HEK293 (cell line): ENCODE measurements around the gene CLDND1.

Experiments
- CTCF ChIA-PET: fragments of 350-600 bp; formaldehyde crosslinking; extraction: SDS; loops from one replicate; lab custom pipeline; 2021; ENCODE audit warnings: antibody characterized with exemption; lab: Yijun Ruan, JAX
- POLR2A ChIA-PET: fragments of 300-600 bp; formaldehyde crosslinking; extraction: SDS; loops from one replicate; lab custom pipeline; 2020; ENCODE audit warnings: antibody characterized with exemption, inconsistent platforms; lab: Yijun Ruan, JAX
- H3K27ac ChIP-seq: fragments of 200-500 bp; sonication (Bioruptor generic); 2 replicates; pipeline ENCODE4 v1.5.1; 2014; ENCODE audit warnings: low read depth, low read length, control low read depth, inconsistent platforms; ENCODE audit errors: extremely low read depth
- H3K36me3 ChIP-seq, 2 experiments: fragments of 200-500 bp in 1 of 2; sonication (Bioruptor generic) in 1 of 2; 1 replicate in 1 of 2; 2 replicates in 1 of 2; pipeline ENCODE4 v1.5.1; 2014 to 2017; ENCODE audit warnings: inconsistent platforms in 2 of 2, low read length in 2 of 2; ENCODE audit not compliant: control insufficient read depth in 2 of 2, insufficient read depth in 1 of 2
- H3K4me1 ChIP-seq: fragments of 200-500 bp; sonication (Bioruptor generic); 2 replicates; pipeline ENCODE4 v1.5.1; 2014; ENCODE audit warnings: mild to moderate bottlenecking, low read length, inconsistent platforms; ENCODE audit not compliant: control insufficient read depth, insufficient read depth
- H3K4me3 ChIP-seq: 2 replicates; pipeline ENCODE4 v1.5.1; 2011; ENCODE audit warnings: low read depth, mild to moderate bottlenecking, control low read depth, low read length, moderate library complexity
- H3K9me3 ChIP-seq: fragments of 200-500 bp; sonication (Bioruptor generic); 2 replicates; pipeline ENCODE4 v1.5.1; 2014; ENCODE audit warnings: low read depth, low read length, inconsistent platforms; ENCODE audit not compliant: control insufficient read depth, insufficient read depth
- ATF2 ChIP-seq: fragments of 450-650 bp; formaldehyde crosslinking; IDR thresholded peaks from 2 replicates; pipeline ENCODE4 v1.5.1; 2016; ENCODE audit warnings: missing biosample characterization, missing genetic modification characterization, low read depth
- GLI4 ChIP-seq: fragments of 450-650 bp; formaldehyde crosslinking; IDR thresholded peaks from 2 replicates; pipeline ENCODE4 v1.5.1; 2016; ENCODE audit warnings: missing biosample characterization, missing genetic modification characterization
- OSR2 ChIP-seq: fragments of 450-650 bp; formaldehyde crosslinking; IDR thresholded peaks from 2 replicates; pipeline ENCODE4 v1.5.1; 2016; ENCODE audit warnings: missing biosample characterization, missing genetic modification characterization
- PRDM10 ChIP-seq: fragments of 450-650 bp; formaldehyde crosslinking; IDR thresholded peaks from 2 replicates; pipeline ENCODE4 v1.5.1; 2016; ENCODE audit warnings: missing biosample characterization, missing genetic modification characterization
- PRDM2 ChIP-seq: fragments of 450-650 bp; formaldehyde crosslinking; IDR thresholded peaks from 2 replicates; pipeline ENCODE4 v1.5.1; 2016; ENCODE audit warnings: missing biosample characterization, missing genetic modification characterization, borderline replicate concordance
- PRDM4 ChIP-seq: fragments of 450-650 bp; formaldehyde crosslinking; IDR thresholded peaks from 2 replicates; pipeline ENCODE4 v1.5.1; 2017; ENCODE audit warnings: missing biosample characterization, missing genetic modification characterization
- SP2 ChIP-seq: fragments of 450-650 bp; formaldehyde crosslinking; IDR thresholded peaks from 2 replicates; pipeline ENCODE4 v1.5.1; 2016; ENCODE audit warnings: missing biosample characterization, missing genetic modification characterization
- ZBTB44 ChIP-seq: fragments of 450-650 bp; IDR thresholded peaks from 2 replicates; pipeline ENCODE4 v1.5.1; 2018; ENCODE audit warnings: missing biosample characterization, mild to moderate bottlenecking, missing genetic modification characterization
- ZFP37 ChIP-seq: fragments of 450-650 bp; formaldehyde crosslinking; IDR thresholded peaks from 2 replicates; pipeline ENCODE4 v1.5.1; 2016; ENCODE audit warnings: missing biosample characterization, missing genetic modification characterization
- ZNF202 ChIP-seq: fragments of 450-650 bp; formaldehyde crosslinking; IDR thresholded peaks from 2 replicates; pipeline ENCODE4 v1.5.1; 2016; ENCODE audit warnings: missing biosample characterization, missing genetic modification characterization, borderline replicate concordance
- ZNF362 ChIP-seq: fragments of 450-650 bp; formaldehyde crosslinking; IDR thresholded peaks from 2 replicates; pipeline ENCODE4 v1.5.1; 2016; ENCODE audit warnings: missing biosample characterization, missing genetic modification characterization
- ZNF560 ChIP-seq: fragments of 450-650 bp; formaldehyde crosslinking; IDR thresholded peaks from 2 replicates; pipeline ENCODE4 v1.5.1; 2017; ENCODE audit warnings: missing biosample characterization, missing genetic modification characterization, borderline replicate concordance
- ZNF623 ChIP-seq: fragments of 450-650 bp; formaldehyde crosslinking; IDR thresholded peaks from 2 replicates; pipeline ENCODE4 v1.5.1; 2016; ENCODE audit warnings: missing biosample characterization, missing genetic modification characterization
- ZNF707 ChIP-seq: fragments of 450-650 bp; formaldehyde crosslinking; IDR thresholded peaks from 2 replicates; pipeline ENCODE4 v1.5.1; 2016; ENCODE audit warnings: missing biosample characterization, missing genetic modification characterization
- ZSCAN23 ChIP-seq: fragments of 450-650 bp; formaldehyde crosslinking; IDR thresholded peaks from 2 replicates; pipeline ENCODE4 v1.5.1; 2016; ENCODE audit warnings: missing biosample characterization, missing genetic modification characterization

CLDND1 gene

GRCh38 chr3:98483626-98484025 lies 39.1 kb downstream of the CLDND1 start:
- H3K4me3 ChIP-seq: no peak overlapping the region
- POLR2A ChIA-PET: no interaction called here

GRCh38 chr3:98482717-98483482 lies 39.8 kb downstream of the CLDND1 start:
- POLR2A ChIA-PET: interaction anchor here (1.2 kb wide), 1 partner anchor 40 kb away, joined by 3 read pairs; the partner anchor contains the start of gene CLDND1
- Histone ChIP-seq H3K4me1 (peaks cover 2% of the 10 kb centered on the region; the same call in 1 of the 2 replicates), H3K4me3 (no peak overlapping the region), H3K36me3 (no peaks in the 10 kb centered on the region), H3K27ac (no peak overlapping the region), H3K9me3 (no peaks in the 10 kb centered on the region)
- CTCF ChIA-PET: no interaction called here
- no peak for TF ChIP-seq SP2 (tag by site-specific recombination)
- no peak for TF ChIP-seq PRDM2
- peak; percentile 94 for TF ChIP-seq PRDM10 (tag by site-specific recombination)
- peak; percentile 95 for TF ChIP-seq PRDM4
- no peak for TF ChIP-seq ZNF202 (tag by site-specific recombination)
- TF ChIP-seq ZNF707 (tag by site-specific recombination): no peak
- TF ChIP-seq ZNF623 (tag by site-specific recombination): no peak
- TF ChIP-seq ZNF362 (tag by site-specific recombination): no peak
- TF ChIP-seq ZNF560 (tag by site-specific recombination): no peak
- TF ChIP-seq ZFP37 (tag by site-specific recombination): no peak
- TF ChIP-seq ATF2 (tag by site-specific recombination): no peak
- TF ChIP-seq OSR2 (tag by site-specific recombination): 0 out of 2 replicates have a peak, but pooled peaks have one; percentile 9

More at GRCh38 chr3:98483626-98484025, 39.1 kb downstream of the CLDND1 start:
- TF ChIP-seq ZBTB44 (tag by site-specific recombination) (no peak), GLI4 (no peak), ZSCAN23 (tag by site-specific recombination) (no peak)
- TF ChIP-seq, all 188 proteins: peak for 0
- Histone ChIP-seq H3K27ac (no peak overlapping the region), H3K36me3 (no peaks in the 10 kb centered on the region), H3K4me1 (peaks cover 2% of the 10 kb centered on the region; the same call in 1 of the 2 replicates), H3K9me3 (no peaks in the 10 kb centered on the region)
- CTCF ChIA-PET: no interaction called here
